ENCODE data around the gene SKIC8.

SKIC8 gene

DNA sequence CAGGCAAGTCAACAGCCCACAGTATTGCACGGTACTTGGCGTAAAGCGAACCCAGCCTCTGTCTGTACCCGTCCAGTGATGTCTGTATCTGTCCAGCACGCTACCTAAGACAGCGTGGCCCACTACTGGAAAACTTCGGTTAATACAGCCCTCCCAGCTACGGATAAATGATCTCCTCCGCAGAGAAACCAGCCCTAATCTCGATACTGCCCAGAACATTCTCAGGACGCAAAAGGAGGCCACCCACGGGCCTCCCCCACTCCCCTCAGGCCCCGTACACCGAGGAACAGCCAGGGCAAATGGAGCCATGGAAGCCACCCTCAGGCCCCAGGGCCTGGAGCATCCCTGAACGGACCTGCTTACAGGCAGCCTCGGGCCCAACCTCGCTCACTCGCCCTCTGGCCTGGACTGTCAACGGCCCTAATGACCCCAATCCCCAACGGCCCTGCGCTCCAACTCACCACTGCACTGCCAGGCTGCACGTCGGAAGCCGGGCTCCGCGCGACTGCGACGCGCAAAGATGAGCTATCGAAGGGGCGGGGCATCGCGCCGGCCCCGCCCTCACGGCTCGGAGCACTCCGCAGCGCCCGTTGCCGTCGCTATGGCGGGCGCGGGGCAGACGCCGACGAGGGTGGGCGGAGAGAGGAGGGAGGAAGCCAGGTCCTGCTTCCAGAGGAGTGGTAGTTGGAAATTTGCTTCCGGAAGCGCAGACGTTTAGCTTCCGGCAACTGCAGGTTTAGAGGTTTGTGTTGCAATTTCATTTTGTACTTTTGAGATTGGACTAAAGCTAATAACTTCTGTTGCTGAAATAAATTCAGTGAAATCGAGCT is at the start of gene SKIC8:
Gene SKIC8 (minus strand): TSS at position 509 of the 830 bp plus-strand sequence. CDS start 3,923 bp downstream, outside the sequence.
- DNase-seq = peak; percentile 92

DNA sequence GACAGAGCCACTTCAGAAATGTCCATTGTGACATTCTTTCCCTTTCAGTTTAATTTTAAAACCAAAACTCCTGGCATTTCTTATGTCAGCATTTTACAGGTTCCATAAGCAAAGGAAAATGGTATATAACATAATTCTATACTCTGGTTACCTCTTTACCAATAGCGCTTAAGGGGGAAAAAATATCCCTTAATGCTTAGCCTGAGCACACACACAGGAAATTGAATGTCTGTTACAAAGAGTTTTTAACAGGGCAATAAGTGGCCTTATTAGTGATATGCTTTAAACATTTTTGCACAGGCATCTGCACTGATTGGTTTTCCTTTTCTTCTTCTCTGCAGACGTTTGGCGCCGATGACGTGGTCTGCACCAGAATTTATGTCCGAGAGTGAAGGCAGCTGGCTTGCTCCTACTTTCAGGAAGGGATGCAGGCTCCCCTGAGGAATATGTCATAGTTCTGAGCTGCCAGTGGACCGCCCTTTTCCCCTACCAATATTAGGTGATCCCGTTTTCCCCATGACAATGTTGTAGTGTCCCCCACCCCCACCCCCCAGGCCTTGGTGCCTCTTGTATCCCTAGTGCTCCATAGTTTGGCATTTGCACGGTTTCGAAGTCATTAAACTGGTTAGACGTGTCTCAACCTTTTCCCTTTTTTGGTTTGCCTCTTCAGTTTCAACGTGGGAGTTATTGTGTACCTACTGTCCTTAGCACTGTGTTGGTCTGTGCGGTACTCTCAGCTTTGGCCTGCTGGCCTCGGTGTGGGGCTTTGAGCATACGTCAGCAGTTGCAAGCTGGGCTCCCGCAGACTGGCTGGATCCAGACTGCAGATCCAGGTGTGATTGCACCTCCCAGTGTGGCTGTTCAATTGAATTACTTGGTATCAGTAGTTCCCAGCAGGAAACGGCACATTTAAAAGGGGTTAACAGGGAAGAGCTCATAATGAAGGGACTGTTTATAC is 48.5 kb upstream of the SKIC8 start:
- DNase-seq = peak; percentile 42

DNA sequence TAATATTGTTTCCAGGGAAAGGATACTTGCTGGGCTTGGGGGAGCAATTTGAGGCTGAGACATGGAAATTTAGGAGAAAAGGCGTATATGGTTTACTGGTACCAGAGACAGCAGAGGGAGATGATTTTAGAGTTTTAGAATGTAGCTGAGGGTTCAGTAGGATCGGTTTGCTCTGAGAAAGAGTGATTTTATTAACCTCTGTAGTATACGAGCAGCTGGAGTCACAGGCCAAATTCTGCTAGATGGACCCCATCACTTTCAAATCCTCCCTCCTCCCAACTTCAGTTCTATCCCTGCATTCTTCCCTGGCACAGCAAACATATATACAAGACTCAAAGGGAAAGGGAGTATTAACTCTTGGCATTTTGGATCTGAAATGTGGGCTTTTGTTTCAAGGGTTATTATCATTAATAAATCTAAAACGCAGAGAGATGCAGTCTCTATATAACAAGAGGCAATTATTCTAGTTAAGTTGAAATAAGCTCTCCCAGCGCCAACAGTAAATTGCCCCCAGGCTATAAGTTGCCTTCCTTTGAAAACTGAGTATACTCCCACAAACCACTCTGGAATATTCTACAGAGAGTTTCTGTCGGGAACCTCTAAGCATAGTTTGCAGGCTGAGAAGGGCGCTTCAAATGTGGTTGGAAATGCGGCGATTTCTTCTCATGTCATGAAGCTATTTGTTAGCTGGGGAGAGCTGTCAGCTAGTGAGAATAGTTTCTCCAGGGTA is 46.2 kb upstream of the SKIC8 start:
- no peak for DNase-seq

DNA sequence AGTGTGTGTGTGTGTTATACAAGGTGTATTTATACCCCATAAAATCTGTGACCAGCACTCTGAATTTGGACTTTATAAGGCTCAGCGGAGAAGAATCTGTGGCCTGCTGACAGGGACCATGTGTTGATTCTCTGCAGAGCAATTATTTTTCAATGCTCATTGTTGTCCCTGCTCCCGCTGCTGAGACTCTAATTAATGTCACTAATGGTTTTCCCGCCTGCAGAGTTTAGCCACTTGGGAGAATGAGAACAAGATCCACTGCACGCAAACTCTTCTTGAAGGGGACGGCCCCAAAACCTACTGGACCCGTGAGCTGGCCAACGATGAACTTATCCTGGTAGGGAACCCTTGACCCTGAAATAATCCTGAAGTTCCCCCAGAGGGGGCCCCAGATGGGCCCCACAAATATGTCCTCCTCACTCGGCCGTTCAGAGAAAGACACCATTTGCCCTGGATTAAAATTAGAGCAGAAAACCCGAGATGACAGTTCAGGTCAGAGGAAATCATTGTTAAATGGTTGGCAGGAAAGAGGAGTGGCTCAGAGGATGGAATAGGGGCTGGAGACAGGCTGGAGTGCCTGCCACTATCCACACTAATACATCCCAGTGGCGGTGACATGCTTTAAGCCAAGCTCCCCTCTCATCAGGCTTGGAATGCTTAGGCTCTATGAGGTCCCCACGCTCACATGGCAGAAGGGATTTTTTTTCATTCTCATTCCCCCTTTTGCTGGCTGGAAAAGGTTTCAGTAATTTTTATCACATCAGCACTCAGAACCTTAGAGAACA is 44.1 kb upstream of the SKIC8 start:
- peak; percentile 68 for DNase-seq

DNA sequence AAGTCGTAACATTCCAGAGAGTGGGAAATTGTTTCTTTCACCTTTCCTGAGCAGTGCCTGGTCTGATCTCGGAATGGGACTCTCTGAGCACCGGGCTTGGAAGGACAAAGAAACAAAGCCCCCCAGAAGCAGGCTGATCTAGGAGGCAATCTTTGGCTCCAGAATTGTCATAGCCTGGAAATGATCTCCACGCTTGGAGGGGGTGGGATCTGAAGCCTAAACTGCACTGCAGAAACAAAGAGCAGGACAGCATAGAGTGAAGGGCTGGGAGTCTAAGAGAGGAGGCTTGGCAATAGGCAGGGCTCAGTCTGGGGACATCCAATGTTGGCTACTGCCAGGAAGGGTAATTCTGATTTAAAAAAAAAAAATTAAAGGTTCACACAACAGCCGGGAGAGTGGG is 42.6 kb upstream of the SKIC8 start:
- DNase-seq = no peak

DNA sequence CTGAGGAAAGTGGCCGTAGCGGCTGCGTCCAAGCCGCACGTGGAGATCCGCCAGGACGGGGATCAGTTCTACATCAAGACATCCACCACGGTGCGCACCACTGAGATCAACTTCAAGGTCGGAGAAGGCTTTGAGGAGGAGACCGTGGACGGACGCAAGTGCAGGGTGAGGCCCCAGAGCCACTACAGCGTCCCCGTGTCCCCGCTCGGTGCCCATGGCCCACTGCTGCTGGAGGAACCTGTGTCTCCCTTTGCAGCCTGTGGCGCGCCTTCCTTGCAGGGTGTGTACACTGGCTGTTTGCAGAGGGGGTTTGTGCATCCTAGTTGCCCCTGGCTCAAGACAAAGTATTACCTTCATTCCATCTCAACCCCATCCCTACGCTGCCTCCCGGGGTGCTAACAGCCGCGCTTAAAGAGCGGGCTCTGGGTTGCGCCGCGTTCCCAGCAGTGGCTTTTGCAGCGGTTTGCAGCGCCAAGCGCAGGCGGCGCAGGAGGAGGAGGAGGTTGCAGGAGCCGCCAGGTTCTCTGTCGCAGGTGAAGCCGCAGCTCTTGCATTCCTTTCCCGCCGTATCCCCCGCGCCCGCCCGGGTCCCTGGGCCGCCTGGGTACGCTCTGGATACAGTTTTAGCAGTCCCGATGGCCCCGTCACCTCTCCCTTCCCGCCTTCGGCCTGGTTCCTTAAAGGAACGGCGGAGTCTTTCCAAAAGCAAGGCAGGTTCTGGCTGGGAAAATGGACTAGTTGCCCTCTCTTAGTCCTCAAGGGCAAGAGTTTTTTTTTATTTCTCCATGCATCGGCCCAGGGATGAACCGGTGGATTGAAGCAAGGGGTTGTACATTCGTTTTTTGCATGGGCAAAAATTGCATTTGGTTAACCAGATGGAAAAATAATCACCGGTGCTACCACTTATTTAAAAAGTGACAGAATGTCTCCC is 41.9 kb upstream of the SKIC8 start:
- no peak for DNase-seq

DNA sequence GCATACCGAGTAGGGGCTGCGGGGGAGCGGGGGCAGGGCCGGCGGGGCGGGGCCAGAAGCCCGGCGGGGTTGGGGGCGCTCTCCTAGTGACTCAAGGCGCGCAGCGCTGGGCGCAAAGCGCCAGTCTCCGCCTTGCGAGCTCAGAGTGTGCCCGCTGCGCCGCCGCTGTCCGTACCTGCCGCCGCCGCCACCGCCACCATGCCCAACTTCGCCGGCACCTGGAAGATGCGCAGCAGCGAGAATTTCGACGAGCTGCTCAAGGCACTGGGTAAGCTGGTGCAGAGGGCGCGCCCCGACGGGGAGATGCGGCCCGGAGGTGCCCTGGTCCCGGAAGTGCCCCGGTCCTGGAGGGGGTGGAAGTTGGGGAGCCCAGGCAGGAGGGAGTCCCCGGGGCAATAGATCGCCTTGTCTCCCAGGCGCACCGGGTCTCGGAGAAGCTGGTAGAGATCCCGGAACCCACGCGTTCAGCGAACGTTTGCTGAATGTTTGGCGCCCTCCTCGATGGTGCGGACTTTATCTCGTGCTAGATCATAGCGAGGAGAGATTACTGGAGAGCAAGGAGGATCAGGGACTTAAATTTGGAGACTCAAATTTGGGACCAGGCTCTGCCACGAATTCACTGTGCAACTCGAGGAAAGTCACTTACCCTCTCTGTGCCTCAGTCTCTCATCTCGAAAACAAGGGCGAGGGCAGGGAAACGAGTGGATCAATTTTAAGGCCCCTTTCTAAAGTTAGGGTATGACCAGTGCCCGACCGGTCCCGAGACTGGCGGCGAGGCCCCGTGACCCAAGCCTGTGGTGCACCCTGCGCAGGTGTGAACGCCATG is 41.0 kb upstream of the SKIC8 start, which contains the start of gene CRABP1:
Gene CRABP1 (plus strand): TSS at position 123 of the 826 bp plus-strand sequence. CDS start 76 bp downstream, at position 199.
- peak; percentile 58 for DNase-seq

DNA sequence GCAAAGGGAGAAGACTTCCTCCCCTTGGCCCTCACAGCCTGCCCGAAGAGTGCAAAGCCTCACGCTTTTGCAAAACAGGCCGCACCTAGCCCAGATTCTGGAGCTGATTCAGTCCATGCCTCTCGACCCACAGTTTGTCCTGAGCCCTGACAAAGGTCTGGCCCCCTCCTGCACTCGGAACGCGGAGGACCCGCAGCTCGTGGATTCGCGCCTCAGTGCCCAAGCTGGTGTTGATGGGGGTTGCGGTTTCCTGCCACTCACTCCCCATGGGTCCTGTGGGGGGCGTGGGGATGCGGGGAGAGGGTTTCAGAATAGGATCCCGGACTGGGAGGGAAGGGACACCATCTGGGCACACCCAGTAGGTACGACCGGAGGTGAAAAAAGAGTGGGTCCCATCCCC is 40.1 kb upstream of the SKIC8 start:
- DNase-seq = no peak

DNA sequence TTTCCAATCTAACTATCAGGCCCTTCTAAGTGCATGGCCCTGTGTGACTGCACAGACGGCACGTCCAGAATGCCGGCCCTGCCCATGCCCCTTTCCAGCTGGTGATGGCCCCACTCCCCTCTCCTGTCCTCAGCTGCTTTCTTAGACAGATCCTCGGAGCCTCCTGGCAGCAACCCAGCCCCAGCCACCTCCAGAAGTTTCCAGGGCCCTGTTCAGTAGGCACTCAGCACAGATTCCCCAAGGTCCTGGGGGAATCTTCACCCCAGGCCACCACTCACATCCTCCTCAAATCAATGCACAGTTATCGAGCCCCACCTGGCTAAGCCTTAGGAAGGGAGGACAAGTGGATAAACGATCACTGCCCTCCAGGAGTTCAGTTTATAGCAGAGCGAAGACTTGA is 39.4 kb upstream of the SKIC8 start:
- DNase-seq = no peak

DNA sequence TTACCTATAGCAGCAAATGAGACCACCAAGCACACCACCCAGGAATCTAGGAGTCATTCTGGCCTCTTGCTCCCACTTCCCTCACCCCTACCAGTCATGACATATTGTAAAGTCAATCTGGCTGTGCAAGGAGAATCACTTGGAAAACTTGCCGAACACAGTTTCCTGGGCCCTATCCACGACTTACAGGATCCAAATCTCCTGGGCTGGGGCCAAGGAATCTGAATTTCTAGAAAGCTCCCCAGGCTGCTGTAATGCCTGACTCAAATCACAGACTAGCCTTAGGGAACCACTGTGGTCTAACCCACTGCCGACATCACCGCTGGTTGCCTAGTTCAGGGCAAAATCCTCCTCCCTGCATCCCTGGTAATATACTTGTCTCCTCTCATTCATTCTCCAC is 36.6 kb upstream of the SKIC8 start:
- no peak for DNase-seq

DNA sequence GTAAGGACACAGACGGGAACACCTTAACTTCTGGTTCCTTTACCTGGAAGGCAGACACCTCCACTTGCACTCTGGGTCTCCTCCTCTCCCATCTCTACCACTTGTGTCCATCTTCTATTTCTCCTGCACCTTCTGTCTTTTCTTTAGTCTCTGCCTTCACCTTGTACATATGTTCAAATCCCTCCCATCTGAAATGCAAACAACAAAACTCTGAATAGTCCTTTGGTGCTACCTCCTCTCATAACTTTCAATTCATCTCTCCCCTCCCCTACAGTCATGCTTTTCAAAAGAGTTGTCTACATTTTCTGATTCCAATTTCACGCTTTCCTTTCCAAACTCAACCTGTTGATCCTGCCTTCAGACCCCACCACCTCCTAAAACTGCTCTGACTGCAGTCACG is 35.4 kb upstream of the SKIC8 start:
- DNase-seq = no peak

DNA sequence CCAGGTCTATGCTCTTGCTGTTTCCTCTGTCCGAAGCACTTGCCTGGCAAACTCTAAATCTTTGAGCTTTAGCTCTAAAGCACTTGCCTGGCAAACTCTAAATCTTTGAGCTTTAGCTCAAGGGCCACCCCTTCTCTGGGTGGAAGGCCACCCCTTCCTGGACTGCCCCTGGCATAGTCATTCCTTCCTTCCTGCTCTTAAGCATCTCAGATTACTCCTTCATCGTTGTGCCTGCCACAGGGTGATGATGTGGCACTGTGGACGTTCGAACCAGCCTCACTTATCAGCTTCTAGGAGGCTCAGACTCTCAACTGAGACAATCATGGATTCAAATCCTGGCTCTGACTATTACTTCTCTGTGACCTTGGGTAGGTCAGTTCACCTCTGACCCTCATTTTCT is 30.2 kb upstream of the SKIC8 start:
- no peak for DNase-seq

DNA sequence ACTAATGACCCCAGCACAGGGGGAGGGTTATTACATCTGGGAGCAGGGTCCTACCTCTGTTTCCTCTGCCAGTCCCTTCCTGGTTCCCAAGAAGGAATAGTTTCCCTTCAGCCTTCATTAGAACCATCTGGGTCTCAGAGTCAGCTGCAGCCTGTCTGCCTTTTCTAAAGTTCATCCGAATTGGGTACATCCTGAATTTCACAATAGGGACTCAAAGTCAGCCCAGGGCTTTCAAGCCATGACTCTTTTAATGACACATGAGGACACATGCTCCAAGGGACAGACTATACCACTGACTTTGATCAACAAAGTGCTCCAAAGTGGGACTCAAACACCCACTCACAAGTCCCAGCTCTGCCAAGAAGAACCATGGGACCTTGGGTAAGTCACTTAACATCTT is 28.1 kb upstream of the SKIC8 start:
- no peak for DNase-seq

DNA sequence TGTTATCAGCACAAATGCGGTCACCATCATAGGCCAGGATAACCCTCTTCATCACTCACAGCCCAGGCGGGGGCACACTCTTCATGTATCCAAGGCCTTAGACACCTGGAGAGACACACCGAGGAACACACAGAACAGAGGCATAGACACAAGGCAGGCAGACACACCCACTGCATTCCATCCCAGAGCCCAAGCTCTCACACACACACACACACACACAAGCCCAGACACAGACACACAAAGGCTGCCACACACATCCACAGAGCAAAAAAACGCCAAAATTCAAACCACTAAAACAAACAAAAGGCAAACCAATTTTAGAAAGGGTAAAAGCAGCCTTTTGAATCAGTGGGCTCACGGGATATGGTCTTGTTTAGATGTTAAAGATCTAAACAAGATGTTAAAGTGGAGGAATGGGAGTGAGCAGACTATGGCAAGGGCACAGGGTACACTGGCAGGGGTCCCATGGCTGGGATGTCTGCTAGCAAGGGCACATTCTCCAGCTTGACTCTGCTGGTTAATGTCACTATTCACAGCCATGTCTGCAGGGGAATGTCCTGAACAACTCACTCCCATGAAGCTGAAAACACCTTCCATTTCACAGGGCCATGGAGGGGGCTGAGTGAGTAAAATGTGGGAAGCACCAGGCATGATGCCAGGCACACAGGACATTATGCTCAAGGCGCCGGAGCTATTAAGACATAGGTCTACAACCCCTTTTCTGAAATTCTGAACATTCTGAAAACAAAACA is 25.9 kb upstream of the SKIC8 start:
- no peak for DNase-seq

DNA sequence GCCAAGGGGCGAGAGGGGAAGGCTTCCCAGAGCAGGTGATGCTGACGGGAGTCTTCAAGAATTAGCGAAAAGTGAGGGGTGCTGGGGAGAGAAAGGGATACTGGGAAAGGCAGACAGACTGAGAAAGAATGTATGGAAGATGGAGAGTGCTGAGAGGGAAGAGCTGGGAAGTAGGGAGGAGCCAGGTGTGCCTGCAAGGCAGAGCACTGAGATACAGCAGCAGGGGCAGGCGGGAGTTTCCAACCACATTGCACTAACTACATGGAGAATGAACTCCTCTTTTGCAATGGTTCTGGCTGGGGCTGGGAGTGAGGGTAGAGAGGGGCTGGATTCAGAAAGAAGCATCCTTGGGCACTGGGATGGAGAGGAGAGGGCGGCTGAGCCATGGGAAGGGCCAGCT is 24.7 kb upstream of the SKIC8 start:
- no peak for DNase-seq

DNA sequence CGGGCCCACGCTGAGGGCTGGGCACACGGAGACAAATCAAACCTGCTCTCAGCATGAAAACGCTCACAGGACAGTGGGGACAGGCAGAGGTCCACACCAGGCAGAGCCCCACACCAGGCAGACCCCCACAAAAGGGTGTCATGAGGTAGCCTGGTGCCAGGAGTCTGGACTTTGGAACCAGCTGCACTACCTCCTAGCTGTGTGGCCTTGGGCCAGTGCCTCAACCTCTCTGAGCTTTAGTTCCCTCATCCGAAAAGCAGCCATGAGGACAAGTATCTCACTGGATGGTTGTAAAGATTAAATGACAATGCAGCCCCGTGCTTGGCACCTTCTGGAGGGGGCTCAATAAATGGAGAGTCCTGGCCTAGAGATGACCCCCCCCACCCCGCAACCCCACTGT is 24.3 kb upstream of the SKIC8 start:
- no peak for DNase-seq

DNA sequence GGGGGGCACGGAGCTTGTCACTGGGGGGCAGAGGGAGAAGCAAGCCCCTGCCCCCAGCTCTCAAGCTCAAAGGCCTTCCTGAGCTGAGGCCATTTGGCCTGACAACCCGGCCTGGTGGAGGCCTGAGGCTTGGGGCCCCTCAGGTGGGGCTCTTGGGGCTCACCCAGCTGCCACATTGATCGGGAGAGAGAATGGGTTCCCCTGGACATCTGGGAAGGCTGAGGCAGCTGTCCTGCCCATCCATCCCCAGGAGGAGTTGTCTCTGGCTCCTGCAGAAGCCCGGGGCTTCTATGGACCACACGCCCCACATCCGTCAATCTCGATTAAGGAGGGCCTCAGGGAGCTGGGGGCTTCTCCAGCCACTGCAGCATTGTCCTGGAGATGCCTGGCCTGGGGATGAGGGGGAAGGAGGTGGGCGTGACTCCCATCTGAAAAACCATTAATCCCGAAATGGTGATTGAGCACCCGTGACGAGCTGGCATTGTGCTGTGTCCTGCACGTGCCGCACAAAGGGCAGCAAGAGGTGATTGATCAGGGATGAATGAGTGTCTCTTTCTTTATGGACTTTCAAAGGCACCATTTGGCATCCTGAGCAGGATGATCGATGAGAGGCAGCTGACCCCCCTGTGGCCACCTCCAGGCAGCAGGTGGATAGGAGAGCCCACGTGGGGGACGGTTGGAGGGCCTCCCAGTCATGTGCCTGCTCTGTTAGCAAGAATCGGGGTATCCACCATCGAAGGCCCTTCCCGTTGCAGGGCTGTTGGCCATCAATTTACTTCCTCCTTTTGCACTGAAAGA is 23.5 kb upstream of the SKIC8 start:
- no peak for DNase-seq

DNA sequence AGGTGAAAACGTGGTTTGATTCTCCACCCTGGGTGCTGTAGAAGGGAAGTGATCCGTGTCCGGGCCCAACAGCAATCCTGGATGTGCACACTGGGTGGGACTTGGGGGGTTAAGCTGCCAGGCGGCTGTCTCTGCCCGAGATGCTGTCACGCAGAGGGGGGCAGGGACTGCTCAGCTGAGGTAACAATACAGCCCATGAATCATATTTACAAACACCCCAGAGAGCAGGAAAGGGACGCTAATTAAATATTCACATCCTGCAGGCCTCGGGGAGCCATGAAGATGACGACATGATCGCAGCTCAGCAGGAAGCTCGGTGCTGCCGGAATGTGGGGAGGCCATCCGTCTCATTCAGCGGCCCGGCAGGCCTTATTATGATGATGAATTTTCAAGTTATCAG is 22.8 kb upstream of the SKIC8 start:
- peak; percentile 94 for DNase-seq

DNA sequence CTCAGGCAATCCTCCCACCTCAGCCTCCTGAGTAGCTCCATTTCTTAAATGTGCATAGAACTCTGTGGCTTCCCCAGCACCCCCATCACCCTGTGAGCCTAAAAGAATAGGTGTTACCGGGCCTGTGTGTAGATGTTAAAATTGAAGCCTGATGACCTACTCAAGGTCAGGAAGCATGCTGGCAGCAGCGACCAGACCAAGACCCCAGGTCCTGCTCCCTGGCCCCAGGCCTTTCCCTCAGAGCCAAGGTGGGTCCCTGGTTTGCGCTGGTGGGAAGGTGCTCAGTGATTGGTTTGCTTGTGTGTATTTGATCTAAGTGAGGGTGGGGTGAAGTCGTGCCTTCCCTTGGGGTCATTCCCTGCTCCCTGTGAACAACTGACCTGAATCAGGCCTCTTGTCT is 22.4 kb upstream of the SKIC8 start:
- DNase-seq = no peak
